Fibroblast of upper back skin (primary cell): Measurements from ENCODE around the gene TUT7.
A peak's percentile ranks its signal among the peaks of the same experiment; 100 is the strongest.

ENCODE experiments used
- DNase-seq: peaks from one replicate; pipeline ENCODE4 v3.0.0-alpha.2; 2013

Gene TUT7

DNA sequence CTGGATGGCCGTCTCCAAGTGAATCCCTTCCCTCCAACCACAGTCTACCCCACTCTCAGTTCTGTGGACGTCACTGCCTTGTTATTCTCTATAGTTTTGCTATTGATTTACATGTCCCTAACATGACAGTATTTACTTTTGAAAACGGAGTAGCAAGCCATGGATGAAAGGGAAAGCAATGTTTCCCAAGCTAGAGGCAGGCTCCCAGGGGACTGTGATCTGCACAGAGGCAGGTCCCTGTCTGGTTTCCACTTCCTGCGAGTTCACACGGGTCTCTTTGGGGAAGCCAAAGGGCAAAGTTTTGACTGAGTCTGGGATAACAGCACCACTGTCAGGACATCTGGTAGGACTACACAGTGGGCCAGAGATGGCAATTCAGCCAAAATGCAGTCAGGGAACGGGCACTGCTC, 107.5 kb downstream of the TUT7 start:
- no peak for DNase-seq

DNA sequence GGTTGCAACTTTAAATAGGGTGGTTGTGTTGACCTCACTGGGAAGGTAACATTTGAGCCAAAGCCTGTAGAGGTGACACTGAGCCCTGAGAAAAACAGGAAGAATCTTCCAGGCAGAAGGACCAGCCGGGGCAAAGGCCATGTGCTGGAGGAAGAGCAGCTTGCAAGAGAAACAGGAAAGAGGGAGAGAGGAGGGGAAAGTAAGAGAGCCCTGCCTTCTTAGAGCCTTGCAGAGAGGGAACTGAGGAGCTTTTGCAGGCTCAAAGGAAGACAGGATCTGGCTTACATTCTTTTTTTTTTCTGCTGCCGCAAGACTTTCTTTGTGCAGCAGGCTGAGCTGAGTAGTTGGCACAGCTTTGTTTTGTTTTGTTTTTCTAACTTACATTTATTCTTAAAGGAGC, 112.1 kb downstream of the TUT7 start:
- no peak for DNase-seq

DNA sequence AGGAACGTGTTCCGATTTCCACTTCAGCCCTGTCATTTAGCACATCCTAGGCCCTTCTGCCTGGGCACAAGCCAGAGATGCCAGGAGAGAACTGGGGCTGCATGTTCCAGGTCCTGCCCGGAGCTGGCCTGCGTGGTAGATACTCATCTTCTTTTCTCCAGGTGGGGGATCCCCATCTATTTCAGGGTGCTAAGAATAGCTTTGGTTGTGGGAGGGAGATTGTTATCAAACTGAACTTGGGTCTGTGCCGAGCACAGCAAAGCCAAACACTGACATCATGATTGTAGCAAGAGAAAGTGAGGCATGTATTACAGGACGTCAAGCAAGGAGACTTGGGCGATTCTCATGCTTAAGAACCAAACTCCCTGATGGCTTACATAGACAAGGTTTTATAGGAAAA, 113.0 kb downstream of the TUT7 start:
- DNase-seq = no peak

DNA sequence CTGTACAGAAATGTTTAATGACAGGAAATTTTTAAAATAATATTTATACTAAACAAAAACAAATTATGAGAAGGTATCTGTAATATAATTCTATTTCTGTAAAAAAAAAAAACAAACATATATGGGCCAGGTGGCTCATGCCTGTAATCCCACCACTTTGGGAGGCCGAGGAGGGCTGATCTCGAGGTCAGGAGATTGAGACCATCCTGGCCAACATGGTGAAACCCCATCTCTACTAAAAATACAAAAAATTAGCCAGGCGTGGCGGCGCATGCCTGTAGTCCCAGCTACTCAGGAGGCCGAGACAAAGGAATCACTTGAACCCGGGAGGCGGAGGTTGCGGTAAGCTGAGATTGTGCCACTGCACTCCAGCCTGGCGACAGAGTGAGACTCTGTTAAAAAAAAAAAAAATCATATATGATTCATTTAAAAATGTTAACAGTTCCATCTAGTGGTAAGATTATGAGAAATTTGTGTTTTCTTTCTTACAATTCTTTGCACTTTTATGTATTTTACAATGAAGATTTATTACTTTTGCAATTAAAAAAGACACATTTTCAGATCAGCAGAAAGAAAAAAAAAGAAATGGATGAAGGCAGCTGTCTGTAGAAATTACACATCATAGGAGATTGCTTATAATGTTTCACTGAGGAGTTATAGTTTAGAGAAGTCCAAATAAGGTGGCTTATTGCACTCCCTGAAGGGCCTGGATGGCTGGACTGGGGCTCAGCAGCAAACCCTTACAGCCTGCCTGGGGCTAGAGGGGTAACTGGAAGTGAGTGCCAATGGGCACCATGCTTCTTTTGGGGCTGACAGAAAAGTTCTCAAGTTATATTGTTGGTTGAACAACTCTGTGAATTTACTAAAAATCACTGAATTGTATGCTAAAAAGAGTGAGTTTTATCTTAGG, 115.1 kb downstream of the TUT7 start:
- DNase-seq = peak; percentile 6
